ENCODE data around the gene SHISAL2A.
A peak's percentile ranks its signal among the peaks of the same experiment; 100 is the strongest.

- TF ChIP-seq CTCF (IDR thresholded peaks at IDR 0.05) (peak; percentile 8; the same call in 1 of the 2 replicates), ZFX (IDR thresholded peaks at IDR 0.05; ENCODE audit: borderline replicate concordance) (no peak)
These were observed at the start of gene SHISAL2A for GRCh38 chr1:52632732-52633290.

Data from 22Rv1 (cell line).